ENCODE data around the gene FCN2. TPM values are rescaled to one million over a fixed set of nuclear protein-coding genes. Genes with fewer than 3 reads are reported as not detected.

Gene FCN2
- total RNA-seq, 2 donors from 2014 or later = not detected

- Histone ChIP-seq H3K4me1 (ENCODE audit: control insufficient read depth in 1 of 2, low read depth in 2 of 2) (no peaks in the 10 kb centered on the region), H3K27me3 (replicated peaks; ENCODE audit: insufficient read depth) (no peaks in the 10 kb centered on the region), H3K27ac (no peak overlapping the region), H3K4me3 (no peak overlapping the region), H3K36me3 (no peaks in the 10 kb centered on the region), H3K9me3 (no peaks in the 10 kb centered on the region)
- no peak for ATAC-seq (ENCODE audit: insufficient number of reproducible peaks, low FRiP score, low read depth)
- no peak for TF ChIP-seq CTCF (IDR thresholded peaks at IDR 0.05)
- no peak for DNase-seq (ENCODE audit: low spot score)
Measured at GRCh38 chr9:134896834-134897583, 16.4 kb downstream of the FCN2 start.

GRCh38 chr9:134897584-134898170 is 17.1 kb downstream of the FCN2 start:
- no peaks in the 10 kb centered on the region for H3K36me3 ChIP-seq
- no peaks in the 10 kb centered on the region for H3K4me1 ChIP-seq (ENCODE audit: control insufficient read depth in 1 of 2, low read depth in 2 of 2)
- ATAC-seq (ENCODE audit: insufficient number of reproducible peaks, low FRiP score, low read depth) = no peak
- no peak overlapping the region for H3K4me3 ChIP-seq
- no peaks in the 10 kb centered on the region for H3K27me3 ChIP-seq (replicated peaks; ENCODE audit: insufficient read depth)
- TF ChIP-seq CTCF (IDR thresholded peaks at IDR 0.05) = no peak
- no peak overlapping the region for H3K27ac ChIP-seq
- H3K9me3 ChIP-seq = no peaks in the 10 kb centered on the region
- DNase-seq (ENCODE audit: low spot score) = no peak

- Histone ChIP-seq H3K36me3 (no peaks in the 10 kb centered on the region), H3K27ac (no peak overlapping the region), H3K4me3 (no peak overlapping the region), H3K9me3 (no peaks in the 10 kb centered on the region), H3K4me1 (ENCODE audit: control insufficient read depth in 1 of 2, low read depth in 2 of 2) (no peaks in the 10 kb centered on the region), H3K27me3 (replicated peaks; ENCODE audit: insufficient read depth) (no peaks in the 10 kb centered on the region)
- no peak for ATAC-seq (ENCODE audit: insufficient number of reproducible peaks, low FRiP score, low read depth)
- DNase-seq (ENCODE audit: low spot score) = no peak
- TF ChIP-seq CTCF (IDR thresholded peaks at IDR 0.05) = no peak
Measured at GRCh38 chr9:134898319-134898718, 17.7 kb downstream of the FCN2 start.

- no peak for DNase-seq (ENCODE audit: low spot score)
- no peaks in the 10 kb centered on the region for H3K9me3 ChIP-seq
- H3K27ac ChIP-seq = no peak overlapping the region
- H3K27me3 ChIP-seq (replicated peaks; ENCODE audit: insufficient read depth) = no peaks in the 10 kb centered on the region
- H3K4me1 ChIP-seq (ENCODE audit: control insufficient read depth in 1 of 2, low read depth in 2 of 2) = no peaks in the 10 kb centered on the region
- no peak overlapping the region for H3K4me3 ChIP-seq
- no peak for ATAC-seq (ENCODE audit: insufficient number of reproducible peaks, low FRiP score, low read depth)
- no peak for TF ChIP-seq CTCF (IDR thresholded peaks at IDR 0.05)
- no peaks in the 10 kb centered on the region for H3K36me3 ChIP-seq
Measured at GRCh38 chr9:134899168-134899567, 18.6 kb downstream of the FCN2 start.

GRCh38 chr9:134899818-134900217 is 19.2 kb downstream of the FCN2 start:
- no peak for TF ChIP-seq CTCF (IDR thresholded peaks at IDR 0.05)
- no peaks in the 10 kb centered on the region for H3K36me3 ChIP-seq
- H3K4me3 ChIP-seq = no peak overlapping the region
- no peaks in the 10 kb centered on the region for H3K9me3 ChIP-seq
- DNase-seq (ENCODE audit: low spot score) (no peak), ATAC-seq (ENCODE audit: insufficient number of reproducible peaks, low FRiP score, low read depth) (no peak)
- H3K27ac ChIP-seq = no peak overlapping the region
- H3K4me1 ChIP-seq (ENCODE audit: control insufficient read depth in 1 of 2, low read depth in 2 of 2) = no peaks in the 10 kb centered on the region
- H3K27me3 ChIP-seq (replicated peaks; ENCODE audit: insufficient read depth) = no peaks in the 10 kb centered on the region
